GM21529 (cell line): ENCODE measurements around the gene INKA2.
A peak's percentile ranks its signal among the peaks of the same experiment; 100 is the strongest.
"Not testable (repeated sequence)": the region's sequence is repeated elsewhere in the genome, so short reads cannot be mapped to it uniquely, and the experiment has no call there.

Experiments
- ATAC-seq: cut with Tn5 transposase; IDR thresholded peaks from one replicate; pipeline ENCODE4 v1.9.1; 2021; ENCODE audit not compliant: unreplicated experiment

INKA2 gene

GRCh38 chr1:111751906-111752575, 12.8 kb upstream of the INKA2 start:
- no peak for ATAC-seq

GRCh38 chr1:111750856-111751255, 11.7 kb upstream of the INKA2 start:
- no peak for ATAC-seq

GRCh38 chr1:111749628-111750027, 10.4 kb upstream of the INKA2 start:
- no peak for ATAC-seq

- ATAC-seq, result no peak
Measured at GRCh38 chr1:111747947-111748346, 8.8 kb upstream of the INKA2 start.

- ATAC-seq, result peak; percentile 49
Measured at GRCh38 chr1:111747282-111747734, 8.1 kb upstream of the INKA2 start.

- no peak for ATAC-seq
Measured at GRCh38 chr1:111746614-111746999, 7.4 kb upstream of the INKA2 start.

- no peak for ATAC-seq
Measured at GRCh38 chr1:111745675-111746613, 6.7 kb upstream of the INKA2 start.

- no peak for ATAC-seq
Measured at GRCh38 chr1:111743679-111744101, 4.5 kb upstream of the INKA2 start.

GRCh38 chr1:111742938-111743549, 3.8 kb upstream of the INKA2 start:
- ATAC-seq, result no peak

- not testable (repeated sequence) for ATAC-seq
Measured at GRCh38 chr1:111742292-111742691, 3.1 kb upstream of the INKA2 start.

- no peak for ATAC-seq
Measured at GRCh38 chr1:111739925-111740765, 950 bp upstream of the INKA2 start.

- ATAC-seq, result peak; percentile 45
Measured at GRCh38 chr1:111738436-111739193, 580 bp downstream of the INKA2 start.

GRCh38 chr1:111738133-111738435, 1.1 kb downstream of the INKA2 start:
- ATAC-seq, result no peak

- ATAC-seq, result no peak
Measured at GRCh38 chr1:111737216-111738132, 1.7 kb downstream of the INKA2 start.

- no peak for ATAC-seq
Measured at GRCh38 chr1:111736548-111737215, 2.5 kb downstream of the INKA2 start.

GRCh38 chr1:111735858-111736544, 3.2 kb downstream of the INKA2 start:
- no peak for ATAC-seq

- no peak for ATAC-seq
Measured at GRCh38 chr1:111735321-111735720, 3.9 kb downstream of the INKA2 start.

GRCh38 chr1:111734856-111735255, 4.3 kb downstream of the INKA2 start:
- ATAC-seq, result no peak
